GM12872 (cell line): ENCODE results near the gene MTA1.

Experiments used
- CTCF ChIP-seq: IDR thresholded peaks from 3 replicates; pipeline ENCODE4 v1.5.1; 2011; ENCODE audit warnings: low read depth, mild to moderate bottlenecking, low read length, moderate library complexity; ENCODE audit not compliant: insufficient read depth

The MTA1 gene

GRCh38 chr14:105437723-105438500 lies 18.3 kb downstream of the MTA1 start:
- no peak for TF ChIP-seq CTCF

- no peak for TF ChIP-seq CTCF
Measured at GRCh38 chr14:105439179-105439578, 19.6 kb downstream of the MTA1 start.

GRCh38 chr14:105439710-105440553 lies 20.3 kb downstream of the MTA1 start:
- TF ChIP-seq CTCF, result no peak

- TF ChIP-seq CTCF, result no peak
Measured at GRCh38 chr14:105440554-105440900, 20.9 kb downstream of the MTA1 start.

GRCh38 chr14:105440992-105441391 lies 21.4 kb downstream of the MTA1 start:
- no peak for TF ChIP-seq CTCF

GRCh38 chr14:105442125-105442524 lies 22.5 kb downstream of the MTA1 start:
- no peak for TF ChIP-seq CTCF

GRCh38 chr14:105442834-105443233 lies 23.2 kb downstream of the MTA1 start:
- TF ChIP-seq CTCF, result no peak
